Stomach (tissue), 9 donors: ENCODE results near the gene ALG13. TPM values are rescaled to one million over a fixed set of nuclear protein-coding genes. Genes with fewer than 3 reads are reported as not detected.

Source experiments
- DNase-seq, 2 donors: peaks; one replicate each; pipeline versions ENCODE4 v3.0.0 to v3.0.0-alpha.2; 2013 to 2019
- H3K27ac ChIP-seq, 5 donors: fragments of 200-600 bp in 4 of 5; sonication (generic) in 4 of 5; one replicate each; pipeline ENCODE4 v1.5.1; 2013 to 2019; ENCODE audit warnings: mild to moderate bottlenecking in 1 of 5, moderate library complexity in 1 of 5
- H3K27me3 ChIP-seq, 3 donors: fragments of 200-600 bp; sonication (generic); one replicate each; pipeline ENCODE4 v1.5.1; 2017 to 2019; ENCODE audit warnings: mixed run types in 1 of 3
- H3K36me3 ChIP-seq, 4 donors: fragments of 200-600 bp; sonication (generic); 1 replicate in 3 of 4; 2 replicates in 1 of 4; pipeline ENCODE4 v1.5.1; 2016 to 2019
- H3K4me1 ChIP-seq, 4 donors: fragments of 200-600 bp; sonication (generic); one replicate each; pipeline ENCODE4 v1.5.1; 2016 to 2019
- H3K4me3 ChIP-seq, 4 donors: fragments of 200-600 bp; sonication (generic) in 3 of 4; one replicate each; pipeline ENCODE4 v1.5.1; 2016 to 2019; ENCODE audit warnings: mild to moderate bottlenecking in 1 of 4
- H3K9me3 ChIP-seq, 4 donors: fragments of 200-600 bp; sonication (generic); one replicate each; pipeline ENCODE4 v1.5.1; 2016 to 2019
- EP300 ChIP-seq: sonication (generic); formaldehyde crosslinking; IDR thresholded peaks from one replicate; pipeline ENCODE4 v1.6.1; 2017; ENCODE audit warnings: antibody characterized with exemption
- POLR2A ChIP-seq, 4 donors: fragments of 450-650 bp; IDR thresholded peaks; one replicate each; pipeline ENCODE4 v1.6.1; 2016; ENCODE audit warnings: antibody characterized with exemption in 4 of 4, control low read depth in 2 of 4, mild to moderate bottlenecking in 1 of 4, moderate library complexity in 1 of 4
- POLR2AphosphoS5 ChIP-seq, 3 donors: sonication (generic); formaldehyde crosslinking; IDR thresholded peaks; one replicate each; pipeline ENCODE4 v1.6.1; 2016; ENCODE audit warnings: antibody characterized with exemption in 3 of 3
- WGBS, 5 donors: extraction: QIAGEN DNeasy Blood & Tissue Kit in 3 of 5; methylation state at CpG; one replicate each; pipeline versions ENCODE4 v1.1.5 to v1.1.7; 2013 to 2018; 5-methylcytosine and 5-hydroxymethylcytosine counted together
- intact Hi-C: fragments of 100-400 bp; cut with DNase I; formaldehyde crosslinking; loops from one replicate; pipeline ENCODE4 v1.15.1; 2023; ENCODE audit warnings: low total_unique reads
- polyA plus RNA-seq, 3 donors: library from polyadenylated mRNA; stranded (reverse); fragments of 200-250 nt; gene quantifications; one replicate each; pipeline ENCODE4 v1.2.3, GENCODE V29; 2013
- total RNA-seq, 5 donors: library from RNA; depleted of rRNA; stranded (reverse); fragments of >200 nt; gene quantifications; one replicate each; pipeline versions ENCODE4 v1.1.0 to v1.2.3, GENCODE V29; 2014 to 2016
- TF ChIP-seq, protein P1 (sequence below), 7 experiments: fragments of 450-650 bp in 4 of 7; fragments of 200-600 bp in 3 of 7; sonication (generic) in 3 of 7; IDR thresholded peaks; one replicate each; pipeline ENCODE4 v1.5.1; 2016 to 2019; ENCODE audit warnings: antibody characterized with exemption in 7 of 7, control low read depth in 2 of 7, mild to moderate bottlenecking in 1 of 7
- donor health status: healthy with polysubstance abuse.
- donor health status: Bipolar disorder and iron deficiency.
- donor health status: healthy.

The ALG13 gene
- total and polyA plus RNA-seq, 8 donors: 27.8 to 176 (median 62.4) TPM

DNA sequence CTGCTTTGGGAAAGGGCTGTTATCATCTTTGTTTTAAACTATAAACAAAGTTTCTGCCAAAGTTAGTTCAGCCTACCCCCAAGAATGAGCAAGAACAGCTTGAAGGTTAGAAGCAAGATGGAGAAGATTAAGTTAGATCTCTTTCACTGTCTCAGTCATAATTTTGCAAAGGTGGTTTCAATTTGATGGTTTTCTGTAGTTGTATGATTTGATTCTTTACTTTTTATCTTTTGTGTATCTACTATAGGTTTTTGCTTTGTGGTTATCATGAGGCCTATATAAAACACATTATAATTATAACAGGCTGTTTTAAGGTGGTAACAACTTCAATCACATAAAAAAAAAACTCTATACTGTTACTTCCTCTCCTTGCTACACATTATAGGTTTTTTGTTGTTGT is 35.4 kb upstream of the ALG13 start:
- Histone ChIP-seq H3K9me3 (peaks cover 0 to 18% (median 5%) of the 10 kb centered on the region in 4 donors), H3K36me3 (no peaks in the 10 kb centered on the region), H3K4me3 (no peak overlapping the region), H3K4me1 (no peaks in the 10 kb centered on the region), H3K27me3 (no peaks in the 10 kb centered on the region), H3K27ac (no peak overlapping the region)
- TF ChIP-seq POLR2A (IDR thresholded peaks at IDR 0.05): no peak
- no peak for TF ChIP-seq EP300
- TF ChIP-seq POLR2AphosphoS5 (IDR thresholded peaks at IDR 0.05): no peak
- TF ChIP-seq, protein P1, sequence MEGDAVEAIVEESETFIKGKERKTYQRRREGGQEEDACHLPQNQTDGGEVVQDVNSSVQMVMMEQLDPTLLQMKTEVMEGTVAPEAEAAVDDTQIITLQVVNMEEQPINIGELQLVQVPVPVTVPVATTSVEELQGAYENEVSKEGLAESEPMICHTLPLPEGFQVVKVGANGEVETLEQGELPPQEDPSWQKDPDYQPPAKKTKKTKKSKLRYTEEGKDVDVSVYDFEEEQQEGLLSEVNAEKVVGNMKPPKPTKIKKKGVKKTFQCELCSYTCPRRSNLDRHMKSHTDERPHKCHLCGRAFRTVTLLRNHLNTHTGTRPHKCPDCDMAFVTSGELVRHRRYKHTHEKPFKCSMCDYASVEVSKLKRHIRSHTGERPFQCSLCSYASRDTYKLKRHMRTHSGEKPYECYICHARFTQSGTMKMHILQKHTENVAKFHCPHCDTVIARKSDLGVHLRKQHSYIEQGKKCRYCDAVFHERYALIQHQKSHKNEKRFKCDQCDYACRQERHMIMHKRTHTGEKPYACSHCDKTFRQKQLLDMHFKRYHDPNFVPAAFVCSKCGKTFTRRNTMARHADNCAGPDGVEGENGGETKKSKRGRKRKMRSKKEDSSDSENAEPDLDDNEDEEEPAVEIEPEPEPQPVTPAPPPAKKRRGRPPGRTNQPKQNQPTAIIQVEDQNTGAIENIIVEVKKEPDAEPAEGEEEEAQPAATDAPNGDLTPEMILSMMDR (IDR thresholded peaks at IDR 0.05): no peak
- intact Hi-C loops: no loop called here
- DNase-seq: no peak

DNA sequence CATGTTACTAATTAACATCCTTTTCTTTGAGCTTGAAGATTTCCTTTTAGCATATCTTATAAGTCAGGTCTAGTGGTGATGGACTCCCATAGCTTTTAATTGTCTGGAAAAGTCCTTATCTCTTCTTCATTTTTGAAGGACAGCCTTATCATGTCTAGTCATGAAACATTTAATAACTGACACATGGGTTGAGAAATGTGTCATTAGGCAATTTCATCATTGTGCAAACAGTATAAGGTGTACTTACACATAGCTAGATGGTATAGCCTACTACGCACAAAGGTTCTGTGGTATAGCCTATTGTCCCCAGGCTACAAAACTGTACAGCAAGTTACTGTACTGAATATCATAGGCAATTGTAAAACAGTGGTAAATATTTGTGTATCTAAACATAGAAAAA is 34.5 kb upstream of the ALG13 start:
- H3K36me3 ChIP-seq: no peaks in the 10 kb centered on the region
- H3K9me3 ChIP-seq: peaks cover 0 to 14% (median 5%) of the 10 kb centered on the region in 4 donors
- H3K4me1 ChIP-seq: no peaks in the 10 kb centered on the region
- 76 to 100% (median 87%) methylated on average over 1 of the region's 1 CpG for WGBS, 5 donors
- no peak overlapping the region for H3K27ac ChIP-seq
- TF ChIP-seq, protein P1 (IDR thresholded peaks at IDR 0.05): no peak
- no peak for TF ChIP-seq EP300
- TF ChIP-seq POLR2A (IDR thresholded peaks at IDR 0.05): no peak
- TF ChIP-seq POLR2AphosphoS5 (IDR thresholded peaks at IDR 0.05): no peak
- no peaks in the 10 kb centered on the region for H3K27me3 ChIP-seq
- H3K4me3 ChIP-seq: no peak overlapping the region
- DNase-seq: no peak
- intact Hi-C loops: no loop called here

DNA sequence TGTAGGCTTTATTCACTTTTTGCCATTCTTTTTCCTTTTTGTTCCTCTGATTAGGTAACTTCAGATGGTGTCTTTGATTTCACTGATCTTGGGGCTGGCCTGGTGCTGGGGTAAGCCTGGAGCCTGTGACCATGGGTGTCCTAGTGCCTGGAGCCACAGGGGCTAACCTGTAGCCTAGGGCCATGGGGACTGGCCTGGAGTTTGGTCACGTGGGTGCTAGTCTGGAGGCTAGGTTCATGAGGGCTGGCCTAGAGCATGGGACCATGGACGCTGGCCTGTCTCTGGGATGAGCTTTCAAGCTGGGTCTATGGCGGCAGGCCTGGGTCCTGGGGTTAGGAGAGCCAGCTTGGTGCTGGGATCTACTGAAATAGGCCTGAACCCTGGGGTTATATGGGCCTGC is 32.2 kb upstream of the ALG13 start:
- DNase-seq: no peak
- H3K9me3 ChIP-seq: peaks cover 0 to 10% (median 4%) of the 10 kb centered on the region in 4 donors
- no peaks in the 10 kb centered on the region for H3K36me3 ChIP-seq
- no peak overlapping the region for H3K27ac ChIP-seq
- H3K4me3 ChIP-seq: no peak overlapping the region
- intact Hi-C loops: no loop called here
- TF ChIP-seq, protein P1 (IDR thresholded peaks at IDR 0.05): no peak
- TF ChIP-seq POLR2A (IDR thresholded peaks at IDR 0.05) (no peak), POLR2AphosphoS5 (IDR thresholded peaks at IDR 0.05) (no peak), EP300 (no peak)
- WGBS, 5 donors: 57 to 97% (median 92%) methylated on average over 1 to 3 of the region's 3 CpGs
- no peaks in the 10 kb centered on the region for H3K27me3 ChIP-seq
- no peaks in the 10 kb centered on the region for H3K4me1 ChIP-seq

DNA sequence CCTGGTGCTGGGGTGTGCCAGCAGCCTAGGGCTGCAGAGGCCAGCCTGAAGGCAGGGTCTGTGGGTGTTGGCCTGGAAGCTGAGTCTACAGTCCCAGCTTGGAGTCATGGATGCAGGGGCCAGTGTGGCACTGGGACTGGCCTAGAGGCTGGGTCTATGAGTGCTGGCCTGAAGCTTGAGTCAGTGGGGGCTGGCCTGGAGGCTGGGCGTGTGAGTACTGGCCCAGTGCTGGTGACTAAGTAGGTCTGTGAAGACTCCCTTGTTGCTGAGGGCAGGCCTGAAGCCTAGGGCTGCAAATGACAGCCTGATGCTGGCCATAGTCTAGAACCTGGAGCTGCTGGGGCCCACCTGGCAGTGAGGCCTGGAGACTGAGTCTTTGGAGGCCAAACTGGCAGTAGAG is 31.3 kb upstream of the ALG13 start:
- Histone ChIP-seq H3K9me3 (peaks cover 0 to 10% (median 4%) of the 10 kb centered on the region in 4 donors), H3K27me3 (no peaks in the 10 kb centered on the region), H3K4me3 (no peak overlapping the region), H3K36me3 (no peaks in the 10 kb centered on the region), H3K4me1 (no peaks in the 10 kb centered on the region), H3K27ac (no peak overlapping the region)
- TF ChIP-seq POLR2A (IDR thresholded peaks at IDR 0.05) (no peak), EP300 (no peak), POLR2AphosphoS5 (IDR thresholded peaks at IDR 0.05) (no peak)
- TF ChIP-seq, protein P1 (IDR thresholded peaks at IDR 0.05): no peak
- no peak for DNase-seq
- 67 to 100% (median 88%) methylated on average over 1 of the region's 1 CpG for WGBS, 5 donors
- intact Hi-C loops: no loop called here
